Sigmoid colon (tissue), 7 donors: Measurements from ENCODE around the gene GAGE12H. TPM values are rescaled to one million over a fixed set of nuclear protein-coding genes. Genes with fewer than 3 reads are reported as not detected.
A peak's percentile ranks its signal among the peaks of the same experiment; 100 is the strongest.
"Not testable (repeated sequence)": the region's sequence is repeated elsewhere in the genome, so short reads cannot be mapped to it uniquely, and the experiment has no call there.

Experiments used
- DNase-seq: peaks from one replicate; pipeline ENCODE4 v3.0.0-alpha.2; 2019
- H3K27ac ChIP-seq, 4 donors: fragments of 200-600 bp; sonication (generic); one replicate each; pipeline ENCODE4 v1.5.1; 2016 to 2019; ENCODE audit warnings: mild to moderate bottlenecking in 1 of 4
- H3K27me3 ChIP-seq, 3 donors: fragments of 200-600 bp; sonication (generic); one replicate each; pipeline ENCODE4 v1.5.1; 2019; ENCODE audit warnings: mild to moderate bottlenecking in 1 of 3
- H3K36me3 ChIP-seq, 4 donors: fragments of 200-600 bp; sonication (generic); one replicate each; pipeline ENCODE4 v1.5.1; 2016 to 2019
- H3K4me1 ChIP-seq, 4 donors: fragments of 200-600 bp; sonication (generic); one replicate each; pipeline ENCODE4 v1.5.1; 2017 to 2019
- H3K4me3 ChIP-seq, 4 donors: fragments of 200-600 bp; sonication (generic); one replicate each; pipeline ENCODE4 v1.5.1; 2017 to 2019; ENCODE audit warnings: mild to moderate bottlenecking in 2 of 4, moderate library complexity in 1 of 4
- H3K9me3 ChIP-seq, 4 donors: fragments of 200-600 bp in 3 of 4; sonication (generic) in 3 of 4; one replicate each; pipeline versions ENCODE4 v1.5.1 to v1.6.1; 2013 to 2019
- WGBS, 2 donors: extraction: QIAGEN DNeasy Blood & Tissue Kit; methylation state at CpG; one replicate each; pipeline ENCODE4 v1.1.7; 2013; 5-methylcytosine and 5-hydroxymethylcytosine counted together
- intact Hi-C: fragments of 100-400 bp; cut with DNase I; formaldehyde crosslinking; loops from one replicate; pipeline ENCODE4 v1.15.1; 2023
- polyA plus RNA-seq, 3 donors: library from polyadenylated mRNA; stranded (reverse); fragments of 200-250 nt; gene quantifications; one replicate each; pipeline ENCODE4 v1.2.3, GENCODE V29; 2013
- total RNA-seq, 4 donors: library from RNA; depleted of rRNA; stranded (reverse); fragments of >200 nt; gene quantifications; one replicate each; pipeline ENCODE4 v1.1.0, GENCODE V29; 2016
- donor health status: healthy with polysubstance abuse.
- donor health status: Bipolar disorder and iron deficiency.
- donor health status: healthy.

GAGE12H gene, protein sequence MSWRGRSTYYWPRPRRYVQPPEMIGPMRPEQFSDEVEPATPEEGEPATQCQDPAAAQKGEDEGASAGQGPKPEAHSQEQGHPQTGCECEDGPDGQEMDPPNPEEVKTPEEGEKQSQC
- not detected for total RNA-seq
- polyA plus RNA-seq: not detected

DNA sequence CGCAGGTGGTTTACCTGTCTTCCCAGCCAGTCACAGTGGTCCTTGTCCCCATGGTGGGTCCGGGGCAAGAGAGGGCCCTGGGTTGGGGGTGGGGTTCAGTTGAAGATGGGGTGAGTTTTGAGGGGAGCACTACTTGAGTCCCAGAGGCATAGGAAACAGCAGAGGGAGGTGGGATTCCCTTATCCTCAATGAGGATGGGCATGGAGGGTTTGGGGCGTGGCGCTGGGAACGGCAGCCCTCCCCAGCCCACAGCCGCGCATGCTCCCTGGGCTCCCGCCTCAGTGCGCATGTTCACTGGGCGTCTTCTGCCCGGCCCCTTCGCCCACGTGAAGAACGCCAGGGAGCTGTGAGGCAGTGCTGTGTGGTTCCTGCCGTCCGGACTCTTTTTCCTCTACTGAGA, at the start of gene GAGE12H:
Gene GAGE12H, plus strand, starts transcription at position 301 of the 400 bp plus-strand sequence. CDS start 1,155 bp downstream, outside the sequence.
- H3K4me3 ChIP-seq, H3K36me3 ChIP-seq, intact Hi-C loops, DNase-seq, H3K27me3 ChIP-seq, H3K27ac ChIP-seq, H3K4me1 ChIP-seq, H3K9me3 ChIP-seq: not testable (repeated sequence)
- no CpG with 5 or more reads among the region's 16 CpGs for WGBS, 2 donors

DNA sequence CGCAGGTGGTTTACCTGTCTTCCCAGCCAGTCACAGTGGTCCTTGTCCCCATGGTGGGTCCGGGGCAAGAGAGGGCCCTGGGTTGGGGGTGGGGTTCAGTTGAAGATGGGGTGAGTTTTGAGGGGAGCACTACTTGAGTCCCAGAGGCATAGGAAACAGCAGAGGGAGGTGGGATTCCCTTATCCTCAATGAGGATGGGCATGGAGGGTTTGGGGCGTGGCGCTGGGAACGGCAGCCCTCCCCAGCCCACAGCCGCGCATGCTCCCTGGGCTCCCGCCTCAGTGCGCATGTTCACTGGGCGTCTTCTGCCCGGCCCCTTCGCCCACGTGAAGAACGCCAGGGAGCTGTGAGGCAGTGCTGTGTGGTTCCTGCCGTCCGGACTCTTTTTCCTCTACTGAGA, 47.9 kb upstream of the GAGE12H start, which contains the start of gene GAGE12C:
Gene GAGE12C, plus strand, starts transcription at position 301 of the 400 bp plus-strand sequence. CDS start 1,155 bp downstream, outside the sequence.
- H3K36me3 ChIP-seq, H3K27ac ChIP-seq, DNase-seq, H3K27me3 ChIP-seq, H3K9me3 ChIP-seq, H3K4me3 ChIP-seq, H3K4me1 ChIP-seq, intact Hi-C loops: not testable (repeated sequence)
- WGBS, 2 donors: no CpG with 5 or more reads among the region's 16 CpGs

DNA sequence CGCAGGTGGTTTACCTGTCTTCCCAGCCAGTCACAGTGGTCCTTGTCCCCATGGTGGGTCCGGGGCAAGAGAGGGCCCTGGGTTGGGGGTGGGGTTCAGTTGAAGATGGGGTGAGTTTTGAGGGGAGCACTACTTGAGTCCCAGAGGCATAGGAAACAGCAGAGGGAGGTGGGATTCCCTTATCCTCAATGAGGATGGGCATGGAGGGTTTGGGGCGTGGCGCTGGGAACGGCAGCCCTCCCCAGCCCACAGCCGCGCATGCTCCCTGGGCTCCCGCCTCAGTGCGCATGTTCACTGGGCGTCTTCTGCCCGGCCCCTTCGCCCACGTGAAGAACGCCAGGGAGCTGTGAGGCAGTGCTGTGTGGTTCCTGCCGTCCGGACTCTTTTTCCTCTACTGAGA, 38.3 kb upstream of the GAGE12H start, which contains the start of gene GAGE12D:
Gene GAGE12D, plus strand, starts transcription at position 301 of the 400 bp plus-strand sequence. CDS start 1,155 bp downstream, outside the sequence.
- intact Hi-C loops, H3K36me3 ChIP-seq, H3K27ac ChIP-seq, H3K4me3 ChIP-seq, H3K9me3 ChIP-seq, DNase-seq, H3K27me3 ChIP-seq, H3K4me1 ChIP-seq: not testable (repeated sequence)
- no CpG with 5 or more reads among the region's 16 CpGs for WGBS, 2 donors

DNA sequence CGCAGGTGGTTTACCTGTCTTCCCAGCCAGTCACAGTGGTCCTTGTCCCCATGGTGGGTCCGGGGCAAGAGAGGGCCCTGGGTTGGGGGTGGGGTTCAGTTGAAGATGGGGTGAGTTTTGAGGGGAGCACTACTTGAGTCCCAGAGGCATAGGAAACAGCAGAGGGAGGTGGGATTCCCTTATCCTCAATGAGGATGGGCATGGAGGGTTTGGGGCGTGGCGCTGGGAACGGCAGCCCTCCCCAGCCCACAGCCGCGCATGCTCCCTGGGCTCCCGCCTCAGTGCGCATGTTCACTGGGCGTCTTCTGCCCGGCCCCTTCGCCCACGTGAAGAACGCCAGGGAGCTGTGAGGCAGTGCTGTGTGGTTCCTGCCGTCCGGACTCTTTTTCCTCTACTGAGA, 28.8 kb upstream of the GAGE12H start, which contains the start of gene GAGE12E:
Gene GAGE12E, plus strand, starts transcription at position 301 of the 400 bp plus-strand sequence. CDS start 1,155 bp downstream, outside the sequence.
- H3K4me1 ChIP-seq, H3K27me3 ChIP-seq, intact Hi-C loops, H3K4me3 ChIP-seq, H3K36me3 ChIP-seq, DNase-seq, H3K27ac ChIP-seq, H3K9me3 ChIP-seq: not testable (repeated sequence)
- no CpG with 5 or more reads among the region's 16 CpGs for WGBS, 2 donors

DNA sequence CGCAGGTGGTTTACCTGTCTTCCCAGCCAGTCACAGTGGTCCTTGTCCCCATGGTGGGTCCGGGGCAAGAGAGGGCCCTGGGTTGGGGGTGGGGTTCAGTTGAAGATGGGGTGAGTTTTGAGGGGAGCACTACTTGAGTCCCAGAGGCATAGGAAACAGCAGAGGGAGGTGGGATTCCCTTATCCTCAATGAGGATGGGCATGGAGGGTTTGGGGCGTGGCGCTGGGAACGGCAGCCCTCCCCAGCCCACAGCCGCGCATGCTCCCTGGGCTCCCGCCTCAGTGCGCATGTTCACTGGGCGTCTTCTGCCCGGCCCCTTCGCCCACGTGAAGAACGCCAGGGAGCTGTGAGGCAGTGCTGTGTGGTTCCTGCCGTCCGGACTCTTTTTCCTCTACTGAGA, 19.2 kb upstream of the GAGE12H start, which contains the start of gene GAGE12F:
Gene GAGE12F, plus strand, starts transcription at position 301 of the 400 bp plus-strand sequence. CDS start 1,155 bp downstream, outside the sequence.
- WGBS, 2 donors: no CpG with 5 or more reads among the region's 16 CpGs

DNA sequence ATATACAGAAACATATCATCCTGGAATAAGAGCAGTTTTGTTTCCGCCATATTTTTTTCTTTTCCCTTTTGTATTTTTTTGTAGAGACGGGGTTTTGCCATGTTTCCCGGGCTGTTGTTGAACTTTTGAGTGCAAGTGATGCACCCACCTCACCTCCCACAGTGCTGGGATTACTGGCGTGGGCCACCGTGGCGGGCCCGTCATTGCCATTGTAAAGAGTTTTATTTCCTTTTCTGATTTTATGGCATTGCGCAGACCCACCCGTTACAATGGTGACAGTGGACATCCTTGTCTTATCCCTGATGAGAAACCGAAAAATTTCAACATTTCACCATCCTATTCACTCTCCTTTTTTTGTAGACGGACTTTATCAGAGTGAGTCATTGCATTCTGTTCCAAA, 11.0 kb upstream of the GAGE12H start:
- DNase-seq, H3K4me3 ChIP-seq, H3K27ac ChIP-seq, H3K36me3 ChIP-seq, H3K9me3 ChIP-seq, H3K27me3 ChIP-seq, intact Hi-C loops, H3K4me1 ChIP-seq: not testable (repeated sequence)
- WGBS, 2 donors: no CpG with 5 or more reads among the region's 11 CpGs

More for the DNA sequence above, 19.2 kb upstream of the GAGE12H start, which contains the start of gene GAGE12F:
- H3K36me3 ChIP-seq, H3K27ac ChIP-seq, H3K4me3 ChIP-seq, DNase-seq, H3K27me3 ChIP-seq, H3K4me1 ChIP-seq, H3K9me3 ChIP-seq, intact Hi-C loops: not testable (repeated sequence)

DNA sequence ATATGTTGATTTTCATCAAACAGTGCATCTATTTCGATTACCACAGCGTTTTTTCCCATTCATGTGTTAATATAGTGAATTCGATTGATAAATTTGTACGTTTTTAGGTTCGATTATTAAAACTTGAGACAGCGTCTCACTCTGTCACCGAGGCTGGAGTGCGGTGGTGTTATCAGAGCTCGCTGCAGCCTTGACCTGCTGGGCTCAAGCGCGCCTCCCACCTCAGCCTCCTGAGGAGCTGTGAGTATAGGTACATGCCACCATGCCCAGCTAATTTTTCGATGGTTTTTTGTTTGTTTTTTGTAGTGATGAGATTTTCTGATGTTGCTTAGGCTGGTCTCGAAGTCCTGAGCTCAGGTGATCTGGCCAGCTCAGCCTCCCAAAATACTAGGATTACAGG, 10.6 kb upstream of the GAGE12H start:
- H3K36me3 ChIP-seq, DNase-seq, H3K4me1 ChIP-seq, H3K27ac ChIP-seq, H3K9me3 ChIP-seq, intact Hi-C loops, H3K27me3 ChIP-seq, H3K4me3 ChIP-seq: not testable (repeated sequence)
- WGBS, 2 donors: no CpG with 5 or more reads among the region's 13 CpGs

DNA sequence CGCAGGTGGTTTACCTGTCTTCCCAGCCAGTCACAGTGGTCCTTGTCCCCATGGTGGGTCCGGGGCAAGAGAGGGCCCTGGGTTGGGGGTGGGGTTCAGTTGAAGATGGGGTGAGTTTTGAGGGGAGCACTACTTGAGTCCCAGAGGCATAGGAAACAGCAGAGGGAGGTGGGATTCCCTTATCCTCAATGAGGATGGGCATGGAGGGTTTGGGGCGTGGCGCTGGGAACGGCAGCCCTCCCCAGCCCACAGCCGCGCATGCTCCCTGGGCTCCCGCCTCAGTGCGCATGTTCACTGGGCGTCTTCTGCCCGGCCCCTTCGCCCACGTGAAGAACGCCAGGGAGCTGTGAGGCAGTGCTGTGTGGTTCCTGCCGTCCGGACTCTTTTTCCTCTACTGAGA, 9.6 kb upstream of the GAGE12H start, which contains the start of gene GAGE12G:
Gene GAGE12G, plus strand, starts transcription at position 301 of the 400 bp plus-strand sequence. CDS start 1,155 bp downstream, outside the sequence.
- DNase-seq, H3K4me3 ChIP-seq, H3K27ac ChIP-seq, H3K4me1 ChIP-seq, H3K9me3 ChIP-seq, intact Hi-C loops, H3K36me3 ChIP-seq, H3K27me3 ChIP-seq: not testable (repeated sequence)
- WGBS, 2 donors: no CpG with 5 or more reads among the region's 16 CpGs

DNA sequence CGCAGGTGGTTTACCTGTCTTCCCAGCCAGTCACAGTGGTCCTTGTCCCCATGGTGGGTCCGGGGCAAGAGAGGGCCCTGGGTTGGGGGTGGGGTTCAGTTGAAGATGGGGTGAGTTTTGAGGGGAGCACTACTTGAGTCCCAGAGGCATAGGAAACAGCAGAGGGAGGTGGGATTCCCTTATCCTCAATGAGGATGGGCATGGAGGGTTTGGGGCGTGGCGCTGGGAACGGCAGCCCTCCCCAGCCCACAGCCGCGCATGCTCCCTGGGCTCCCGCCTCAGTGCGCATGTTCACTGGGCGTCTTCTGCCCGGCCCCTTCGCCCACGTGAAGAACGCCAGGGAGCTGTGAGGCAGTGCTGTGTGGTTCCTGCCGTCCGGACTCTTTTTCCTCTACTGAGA, 9.4 kb downstream of the GAGE12H start, which contains the start of gene GAGE2A:
Gene GAGE2A, plus strand, starts transcription at position 301 of the 400 bp plus-strand sequence. CDS start 1,155 bp downstream, outside the sequence.
- H3K27ac ChIP-seq, DNase-seq, intact Hi-C loops, H3K4me3 ChIP-seq, H3K36me3 ChIP-seq, H3K27me3 ChIP-seq, H3K4me1 ChIP-seq, H3K9me3 ChIP-seq: not testable (repeated sequence)
- WGBS, 2 donors: no CpG with 5 or more reads among the region's 16 CpGs

DNA sequence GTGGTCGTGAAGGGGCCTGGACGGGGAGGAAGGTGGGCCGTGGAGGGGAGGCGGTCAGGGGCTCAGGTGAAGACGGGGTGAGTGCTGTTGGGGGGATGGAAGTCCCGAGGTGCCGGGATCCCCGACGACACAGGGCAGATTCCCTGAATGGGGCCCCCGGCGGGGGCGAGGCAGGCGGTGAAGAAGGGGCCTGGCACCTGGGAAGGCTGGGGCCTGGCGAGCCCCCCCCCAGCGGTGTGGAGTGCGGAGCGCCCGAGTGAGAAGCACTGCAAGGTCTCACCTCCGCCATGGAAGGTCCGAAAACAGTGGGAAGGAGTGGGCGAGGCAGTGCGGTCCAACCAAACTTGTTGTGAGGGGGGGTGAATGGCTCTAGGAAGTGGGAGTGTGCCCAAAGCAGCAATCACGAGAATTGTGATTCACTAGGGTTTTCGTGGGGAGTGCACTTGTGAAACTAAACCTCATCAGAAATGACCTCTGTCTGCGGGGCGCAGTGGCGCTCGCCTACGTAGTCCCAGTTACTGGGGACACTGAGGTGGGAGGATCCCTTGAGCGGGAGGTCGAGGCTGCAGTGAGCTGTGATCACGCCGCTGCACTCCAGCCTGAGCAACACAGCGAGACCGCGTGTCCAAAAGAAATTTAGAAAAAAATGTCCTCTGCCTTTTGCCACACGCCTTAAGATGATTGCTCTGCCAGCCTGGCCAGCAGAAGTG, 10.2 kb downstream of the GAGE12H start:
- 92 to 94% methylated on average over 25 of the region's 37 CpGs for WGBS, 2 donors
- H3K4me1 ChIP-seq, H3K9me3 ChIP-seq, H3K27ac ChIP-seq, intact Hi-C loops, H3K4me3 ChIP-seq, H3K27me3 ChIP-seq, H3K36me3 ChIP-seq: not testable (repeated sequence)
- DNase-seq: peak; percentile 78

DNA sequence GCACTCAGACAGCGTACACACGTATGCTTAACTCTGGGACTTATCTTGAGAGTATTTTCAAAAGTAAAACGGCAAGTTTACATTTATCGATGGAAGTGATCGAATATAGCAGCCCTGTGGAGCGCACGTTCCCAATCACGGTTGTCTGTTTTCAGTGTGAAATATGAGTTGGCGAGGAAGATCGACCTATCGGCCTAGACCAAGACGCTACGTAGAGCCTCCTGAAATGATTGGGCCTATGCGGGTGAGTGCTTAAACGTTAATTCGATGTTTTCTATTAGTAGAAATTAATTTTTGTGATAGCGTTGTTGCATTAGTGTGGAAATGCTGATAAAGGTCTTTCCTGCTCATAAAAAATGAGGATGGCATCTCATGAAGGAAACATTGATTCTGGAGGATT, 10.7 kb downstream of the GAGE12H start:
- H3K27ac ChIP-seq, H3K36me3 ChIP-seq, intact Hi-C loops, H3K4me1 ChIP-seq, H3K4me3 ChIP-seq, DNase-seq, H3K27me3 ChIP-seq, H3K9me3 ChIP-seq: not testable (repeated sequence)
- 95 to 96% methylated on average over 10 to 13 of the region's 17 CpGs for WGBS, 2 donors

DNA sequence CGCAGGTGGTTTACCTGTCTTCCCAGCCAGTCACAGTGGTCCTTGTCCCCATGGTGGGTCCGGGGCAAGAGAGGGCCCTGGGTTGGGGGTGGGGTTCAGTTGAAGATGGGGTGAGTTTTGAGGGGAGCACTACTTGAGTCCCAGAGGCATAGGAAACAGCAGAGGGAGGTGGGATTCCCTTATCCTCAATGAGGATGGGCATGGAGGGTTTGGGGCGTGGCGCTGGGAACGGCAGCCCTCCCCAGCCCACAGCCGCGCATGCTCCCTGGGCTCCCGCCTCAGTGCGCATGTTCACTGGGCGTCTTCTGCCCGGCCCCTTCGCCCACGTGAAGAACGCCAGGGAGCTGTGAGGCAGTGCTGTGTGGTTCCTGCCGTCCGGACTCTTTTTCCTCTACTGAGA, 19.0 kb downstream of the GAGE12H start, which contains the start of gene GAGE1:
Gene GAGE1, plus strand, starts transcription at position 301 of the 400 bp plus-strand sequence. CDS start 1,155 bp downstream, outside the sequence.
- H3K27me3 ChIP-seq, H3K4me1 ChIP-seq, H3K4me3 ChIP-seq, H3K27ac ChIP-seq, H3K36me3 ChIP-seq, intact Hi-C loops, DNase-seq, H3K9me3 ChIP-seq: not testable (repeated sequence)
- WGBS, 2 donors: no CpG with 5 or more reads among the region's 16 CpGs
